DND-41 (cell line): Measurements from ENCODE around the gene SYCN.

ENCODE experiments used
- ATAC-seq: fragments of 200-7000 bp; cut with Tn5 transposase; 3 replicates; pipeline ENCODE4 v1.9.1; 2021; ENCODE audit warnings: low read depth; ENCODE audit not compliant: insufficient read depth
- DNase-seq: peaks from one replicate; pipeline ENCODE4 v3.0.0-alpha.2; 2020
- H2AFZ ChIP-seq: 2 replicates; pipeline ENCODE4 v1.6.0; 2012; ENCODE audit warnings: low read depth, low read length
- H3K27ac ChIP-seq: 2 replicates; pipeline ENCODE4 v1.5.1; 2012; ENCODE audit warnings: low read length, inconsistent platforms
- H3K27me3 ChIP-seq: fragments of 200-600 bp; sonication (generic); 2 replicates; pipeline ENCODE4 v1.6.0; 2012; ENCODE audit warnings: low read length, mild to moderate bottlenecking, inconsistent platforms; ENCODE audit not compliant: insufficient read depth, poor library complexity
- H3K36me3 ChIP-seq: 2 replicates; pipeline ENCODE4 v1.5.1; 2012; ENCODE audit warnings: low read length, inconsistent platforms; ENCODE audit not compliant: insufficient read depth
- H3K4me1 ChIP-seq: 2 replicates; pipeline ENCODE4 v1.5.1; 2012; ENCODE audit warnings: mild to moderate bottlenecking, low read length; ENCODE audit not compliant: insufficient read depth
- H3K4me2 ChIP-seq: 2 replicates; pipeline ENCODE4 v1.6.0; 2012; ENCODE audit warnings: mild to moderate bottlenecking, moderate library complexity, low read length, inconsistent platforms; ENCODE audit not compliant: insufficient read depth
- H3K4me3 ChIP-seq, 2 experiments: fragments of 200-600 bp in 1 of 2; shearing (Covaris generic) in 1 of 2; 2 replicates each; pipeline ENCODE4 v1.5.1; 2012 to 2016; ENCODE audit warnings: inconsistent platforms in 2 of 2, low read length in 2 of 2, mild to moderate bottlenecking in 2 of 2, low read depth in 1 of 2, moderate library complexity in 1 of 2
- H3K79me2 ChIP-seq: 2 replicates; pipeline ENCODE4 v1.6.0; 2012; ENCODE audit warnings: low read length, inconsistent platforms; ENCODE audit not compliant: insufficient read depth
- H3K9ac ChIP-seq: 2 replicates; pipeline ENCODE4 v1.6.0; 2012; ENCODE audit warnings: low read depth, mild to moderate bottlenecking, inconsistent platforms, low read length, moderate library complexity
- H3K9me3 ChIP-seq: 2 replicates; pipeline ENCODE4 v1.5.1; 2012; ENCODE audit warnings: low read length, moderate library complexity, mild to moderate bottlenecking, inconsistent platforms; ENCODE audit not compliant: insufficient read depth, severe bottlenecking
- H4K20me1 ChIP-seq: 2 replicates; pipeline ENCODE4 v1.6.0; 2012; ENCODE audit warnings: low read length; ENCODE audit not compliant: insufficient read depth
- EZH2 ChIP-seq: IDR thresholded peaks from 3 replicates; pipeline ENCODE4 v1.6.1; 2012; ENCODE audit warnings: borderline replicate concordance, low read depth, mild to moderate bottlenecking, moderate library complexity, low read length, inconsistent platforms; ENCODE audit not compliant: severe bottlenecking
- TF ChIP-seq, protein P1 (sequence below): IDR thresholded peaks from 2 replicates; pipeline ENCODE4 v1.5.1; 2012; ENCODE audit warnings: borderline replicate concordance, low read length, moderate library complexity, mild to moderate bottlenecking; ENCODE audit not compliant: poor library complexity, severe bottlenecking; ENCODE audit errors: extremely low read depth

The SYCN gene

DNA sequence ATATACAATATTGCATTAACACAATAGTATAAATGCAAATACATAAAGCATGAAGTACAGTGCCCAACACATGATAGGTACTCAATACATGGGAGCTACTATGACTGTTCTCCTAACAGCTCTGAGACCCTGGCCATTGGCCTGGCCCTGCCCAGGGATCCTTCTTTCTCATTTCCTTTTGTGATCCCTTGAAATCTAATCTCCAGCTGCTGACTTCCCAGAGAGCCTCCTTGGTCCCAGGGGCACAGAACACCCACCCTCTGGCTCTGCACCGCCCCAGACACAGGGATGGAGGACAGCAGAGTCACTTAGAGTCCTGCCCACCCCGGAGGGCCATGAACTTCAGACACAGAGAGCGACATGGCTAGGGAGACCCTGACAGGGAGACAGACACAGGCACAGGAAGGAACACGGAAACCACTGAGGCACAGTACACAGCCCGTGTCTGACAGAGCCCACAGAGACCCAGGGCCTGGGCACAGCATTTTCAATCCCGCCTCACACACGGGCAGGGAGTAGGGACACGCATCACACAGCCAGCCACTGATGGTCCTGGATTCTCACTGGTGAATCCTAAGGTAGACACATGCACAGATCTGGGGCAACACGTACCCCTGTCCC is 4.2 kb upstream of the SYCN start:
- H4K20me1 ChIP-seq: no peaks in the 10 kb centered on the region
- ATAC-seq (no peak), DNase-seq (no peak)
- H3K27ac ChIP-seq: no peak overlapping the region
- no peaks in the 10 kb centered on the region for H3K9me3 ChIP-seq
- no peaks in the 10 kb centered on the region for H3K79me2 ChIP-seq
- no peak for TF ChIP-seq EZH2
- TF ChIP-seq, protein P1, sequence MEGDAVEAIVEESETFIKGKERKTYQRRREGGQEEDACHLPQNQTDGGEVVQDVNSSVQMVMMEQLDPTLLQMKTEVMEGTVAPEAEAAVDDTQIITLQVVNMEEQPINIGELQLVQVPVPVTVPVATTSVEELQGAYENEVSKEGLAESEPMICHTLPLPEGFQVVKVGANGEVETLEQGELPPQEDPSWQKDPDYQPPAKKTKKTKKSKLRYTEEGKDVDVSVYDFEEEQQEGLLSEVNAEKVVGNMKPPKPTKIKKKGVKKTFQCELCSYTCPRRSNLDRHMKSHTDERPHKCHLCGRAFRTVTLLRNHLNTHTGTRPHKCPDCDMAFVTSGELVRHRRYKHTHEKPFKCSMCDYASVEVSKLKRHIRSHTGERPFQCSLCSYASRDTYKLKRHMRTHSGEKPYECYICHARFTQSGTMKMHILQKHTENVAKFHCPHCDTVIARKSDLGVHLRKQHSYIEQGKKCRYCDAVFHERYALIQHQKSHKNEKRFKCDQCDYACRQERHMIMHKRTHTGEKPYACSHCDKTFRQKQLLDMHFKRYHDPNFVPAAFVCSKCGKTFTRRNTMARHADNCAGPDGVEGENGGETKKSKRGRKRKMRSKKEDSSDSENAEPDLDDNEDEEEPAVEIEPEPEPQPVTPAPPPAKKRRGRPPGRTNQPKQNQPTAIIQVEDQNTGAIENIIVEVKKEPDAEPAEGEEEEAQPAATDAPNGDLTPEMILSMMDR: no peak
- H3K9ac ChIP-seq: no peak overlapping the region
- peaks cover 4% of the 10 kb centered on the region for H3K27me3 ChIP-seq
- no peak overlapping the region for H3K4me2 ChIP-seq
- no peak overlapping the region for H3K4me3 ChIP-seq
- no peaks in the 10 kb centered on the region for H3K4me1 ChIP-seq
- H2AFZ ChIP-seq: no peak overlapping the region
- no peaks in the 10 kb centered on the region for H3K36me3 ChIP-seq

DNA sequence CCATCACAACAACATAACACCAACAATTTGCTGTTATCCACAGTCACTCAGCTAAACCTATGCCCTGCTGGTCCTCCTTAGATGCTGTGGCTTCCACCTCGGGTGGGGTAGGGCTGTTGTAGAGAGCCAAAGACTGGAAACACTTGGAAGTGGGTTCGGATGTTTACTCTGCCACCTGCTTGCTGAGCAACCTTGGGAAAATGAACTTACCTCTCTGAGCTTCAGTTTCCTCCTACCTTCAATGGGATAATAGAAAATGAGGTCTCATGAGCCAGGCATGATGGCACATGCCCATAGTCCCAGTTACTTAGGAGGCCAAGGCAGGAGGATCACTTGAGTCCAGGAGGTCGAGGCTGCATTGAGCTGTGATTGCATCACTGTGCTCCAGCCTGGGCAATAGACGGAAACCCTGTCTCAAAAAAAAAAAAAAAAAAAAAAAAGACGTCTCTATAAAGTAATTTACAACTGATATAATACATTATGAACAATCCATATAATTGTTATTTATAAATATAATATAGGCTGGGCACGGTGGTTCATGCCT is 3.3 kb upstream of the SYCN start:
- H3K4me1 ChIP-seq: no peaks in the 10 kb centered on the region
- H3K9ac ChIP-seq: no peak overlapping the region
- no peaks in the 10 kb centered on the region for H3K9me3 ChIP-seq
- H3K36me3 ChIP-seq: no peaks in the 10 kb centered on the region
- H3K4me3 ChIP-seq: no peak overlapping the region
- H3K4me2 ChIP-seq: no peak overlapping the region
- no peaks in the 10 kb centered on the region for H4K20me1 ChIP-seq
- no peak overlapping the region for H2AFZ ChIP-seq
- no peak for TF ChIP-seq EZH2
- TF ChIP-seq, protein P1: no peak
- no peak for DNase-seq
- ATAC-seq: no peak
- peaks cover 4% of the 10 kb centered on the region for H3K27me3 ChIP-seq
- no peaks in the 10 kb centered on the region for H3K79me2 ChIP-seq
- no peak overlapping the region for H3K27ac ChIP-seq

DNA sequence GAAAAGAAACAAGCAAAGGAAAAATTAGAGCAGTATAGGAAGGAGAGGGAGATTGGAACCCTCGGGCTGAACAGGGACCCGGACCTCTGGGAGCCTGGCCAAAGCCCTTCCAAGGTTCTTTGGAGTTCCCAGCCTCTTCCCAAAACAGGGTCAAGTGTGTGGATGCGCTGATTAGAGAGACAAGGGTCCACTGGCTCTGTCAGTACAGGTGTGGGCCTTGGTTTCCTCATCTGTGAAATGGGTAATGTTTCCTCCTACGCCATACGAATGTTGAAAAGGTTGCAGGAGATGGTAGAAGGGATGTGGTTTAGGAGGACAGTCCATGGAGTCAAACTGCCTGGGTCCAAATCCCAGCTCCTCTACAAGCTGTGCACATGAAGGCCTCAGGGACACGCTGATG is 2.1 kb upstream of the SYCN start:
- Histone ChIP-seq H3K9me3 (no peaks in the 10 kb centered on the region), H3K9ac (no peak overlapping the region), H4K20me1 (no peaks in the 10 kb centered on the region), H3K27me3 (peaks cover 4% of the 10 kb centered on the region), H3K4me3 (no peak overlapping the region), H2AFZ (no peak overlapping the region), H3K36me3 (no peaks in the 10 kb centered on the region), H3K4me2 (no peak overlapping the region), H3K27ac (no peak overlapping the region), H3K79me2 (no peaks in the 10 kb centered on the region), H3K4me1 (no peaks in the 10 kb centered on the region)
- TF ChIP-seq, protein P1: no peak
- TF ChIP-seq EZH2: no peak
- no peak for DNase-seq
- no peak for ATAC-seq

DNA sequence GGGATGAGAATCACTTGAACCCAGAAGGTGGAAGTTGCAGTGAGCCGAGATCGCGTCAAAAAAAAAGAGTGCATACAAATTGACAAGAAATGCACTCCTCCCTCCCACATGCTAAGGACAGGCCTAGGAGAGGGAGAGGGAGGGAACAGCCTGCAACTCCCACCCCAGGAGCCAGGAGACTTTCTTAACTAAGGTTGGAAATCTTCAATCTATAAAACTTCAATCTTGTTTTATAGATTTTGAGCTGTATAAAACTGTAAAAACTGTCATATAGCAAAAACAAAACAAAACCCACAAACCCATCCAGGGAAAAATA is 1.3 kb upstream of the SYCN start:
- Histone ChIP-seq H3K9me3 (no peaks in the 10 kb centered on the region), H3K9ac (no peak overlapping the region), H4K20me1 (no peaks in the 10 kb centered on the region), H3K36me3 (no peaks in the 10 kb centered on the region), H3K79me2 (no peaks in the 10 kb centered on the region), H3K27me3 (peaks cover 4% of the 10 kb centered on the region), H3K27ac (no peak overlapping the region), H3K4me3 (no peak overlapping the region), H2AFZ (no peak overlapping the region), H3K4me1 (no peaks in the 10 kb centered on the region), H3K4me2 (no peak overlapping the region)
- no peak for DNase-seq
- no peak for TF ChIP-seq EZH2
- TF ChIP-seq, protein P1: no peak
- no peak for ATAC-seq
